Prostate gland (tissue), 2 donors: ENCODE data around the gene DNAJB8. TPM values are rescaled to one million over a fixed set of nuclear protein-coding genes. Genes with fewer than 3 reads are reported as not detected.

Source experiments
- DNase-seq: peaks from one replicate; pipeline ENCODE4 v3.0.0-alpha.2; 2019; ENCODE audit warnings: low spot score
- H3K27ac ChIP-seq, 2 donors: fragments of 200-600 bp; sonication (generic); 2 replicates each; pipeline ENCODE4 v1.5.1; 2017 to 2019
- H3K27me3 ChIP-seq: fragments of 200-600 bp; sonication (generic); replicated peaks from 2 replicates; pipeline ENCODE4 v1.5.1; 2019; ENCODE audit not compliant: insufficient read depth
- H3K36me3 ChIP-seq, 2 donors: fragments of 200-600 bp; sonication (generic); 1 replicate in 1 of 2; 2 replicates in 1 of 2; pipeline versions ENCODE4 v1.5.1 to v1.8.1; 2017 to 2019
- H3K4me1 ChIP-seq: fragments of 200-600 bp; sonication (generic); replicated peaks from 2 replicates; pipeline ENCODE4 v1.5.1; 2019
- H3K4me3 ChIP-seq, 2 donors: fragments of 200-600 bp; sonication (generic); 2 replicates each; pipeline ENCODE4 v1.5.1; 2017 to 2019
- H3K9me3 ChIP-seq: fragments of 200-600 bp; sonication (generic); 2 replicates; pipeline ENCODE4 v1.5.1; 2017
- CTCF ChIP-seq, 4 experiments: fragments of 200-600 bp in 2 of 4; fragments of 450-650 bp in 2 of 4; sonication (generic) in 2 of 4; IDR thresholded peaks; 1 replicate in 3 of 4; 2 replicates in 1 of 4; pipeline ENCODE4 v1.5.1; 2016 to 2019; ENCODE audit warnings: antibody characterized with exemption in 4 of 4, mild to moderate bottlenecking in 2 of 4, moderate library complexity in 2 of 4
- POLR2A ChIP-seq: fragments of 450-650 bp; IDR thresholded peaks from one replicate; pipeline ENCODE4 v1.6.1; 2016; ENCODE audit warnings: antibody characterized with exemption, mild to moderate bottlenecking
- POLR2AphosphoS5 ChIP-seq: sonication (generic); formaldehyde crosslinking; IDR thresholded peaks from one replicate; pipeline ENCODE4 v1.6.1; 2017; ENCODE audit warnings: antibody characterized with exemption
- WGBS: methylation state at CpG from one replicate; pipeline ENCODE4 v1.1.5; 2018; 5-methylcytosine and 5-hydroxymethylcytosine counted together
- intact Hi-C: fragments of 100-400 bp; cut with DNase I; formaldehyde crosslinking; loops from one replicate; pipeline ENCODE4 v1.14.2; 2022
- total RNA-seq, 2 donors: library from RNA; depleted of rRNA; stranded (reverse); fragments of >200 nt; gene quantifications; one replicate each; pipeline ENCODE4 v1.1.0, GENCODE V29; 2016

Gene DNAJB8
- total RNA-seq, 2 donors from 2014 or later: 3.2 TPM; not detected in 1

- H3K27ac ChIP-seq: peak overlapping the region; percentile 99
These were observed 25.4 kb upstream of the DNAJB8 start for GRCh38 chr3:128491941-128492670.

GRCh38 chr3:128491691-128491940 lies 24.9 kb upstream of the DNAJB8 start:
- no peaks in the 10 kb centered on the region for H3K27me3 ChIP-seq
- 2% methylated on average over 19 of the region's 19 CpGs for WGBS
- no peak for DNase-seq
- no peaks in the 10 kb centered on the region for H3K36me3 ChIP-seq
- intact Hi-C loops: loop anchor here (2.0 kb wide), 1 partner anchor 313 kb away; no protein-coding TSS in a partner anchor
- no peaks in the 10 kb centered on the region for H3K9me3 ChIP-seq
- no peaks in the 10 kb centered on the region for H3K4me1 ChIP-seq
- peak overlapping the region; percentile 85 to 93 for H3K4me3 ChIP-seq
- TF ChIP-seq POLR2A: no peak
- TF ChIP-seq CTCF (IDR thresholded peaks at IDR 0.05): no peak
- TF ChIP-seq POLR2AphosphoS5: no peak
- peak overlapping the region; percentile 99 for H3K27ac ChIP-seq

More at GRCh38 chr3:128491941-128492670, 25.4 kb upstream of the DNAJB8 start:
- DNase-seq: no peak
- H3K4me3 ChIP-seq: peak overlapping the region; percentile 85 to 93
- no peak for TF ChIP-seq POLR2AphosphoS5
- no peak for TF ChIP-seq POLR2A
- no peak for TF ChIP-seq CTCF (IDR thresholded peaks at IDR 0.05)
- intact Hi-C loops: loop anchor here (2.0 kb wide), 1 partner anchor 313 kb away; no protein-coding TSS in a partner anchor
- no peaks in the 10 kb centered on the region for H3K36me3 ChIP-seq
- WGBS: 2% methylated on average over 68 of the region's 70 CpGs
- no peaks in the 10 kb centered on the region for H3K4me1 ChIP-seq
- H3K9me3 ChIP-seq: no peaks in the 10 kb centered on the region
- no peaks in the 10 kb centered on the region for H3K27me3 ChIP-seq

GRCh38 chr3:128490915-128491690 lies 24.4 kb upstream of the DNAJB8 start:
- Histone ChIP-seq H3K27me3 (no peaks in the 10 kb centered on the region), H3K36me3 (no peaks in the 10 kb centered on the region), H3K27ac (peak overlapping the region; percentile 99), H3K4me1 (no peaks in the 10 kb centered on the region), H3K9me3 (no peaks in the 10 kb centered on the region), H3K4me3 (peak overlapping the region; percentile 85 to 93)
- TF ChIP-seq POLR2A: peak; percentile 6
- no peak for TF ChIP-seq CTCF (IDR thresholded peaks at IDR 0.05)
- TF ChIP-seq POLR2AphosphoS5: no peak
- DNase-seq: no peak
- 5% methylated on average over 23 of the region's 23 CpGs for WGBS
- intact Hi-C loops: loop anchor here (2.0 kb wide), 1 partner anchor 312 kb away; no protein-coding TSS in a partner anchor

GRCh38 chr3:128490650-128490914 lies 23.9 kb upstream of the DNAJB8 start:
- H3K27ac ChIP-seq: peak overlapping the region; percentile 99

More at GRCh38 chr3:128490650-128490914, 23.9 kb upstream of the DNAJB8 start:
- peak overlapping the region; percentile 85 to 93 for H3K4me3 ChIP-seq
- H3K9me3 ChIP-seq: no peaks in the 10 kb centered on the region
- no peaks in the 10 kb centered on the region for H3K4me1 ChIP-seq
- no peaks in the 10 kb centered on the region for H3K36me3 ChIP-seq
- no peak for TF ChIP-seq CTCF (IDR thresholded peaks at IDR 0.05)
- TF ChIP-seq POLR2AphosphoS5: no peak
- no peak for TF ChIP-seq POLR2A
- WGBS: 11% methylated on average over 10 of the region's 10 CpGs
- DNase-seq: no peak
- H3K27me3 ChIP-seq: no peaks in the 10 kb centered on the region
- intact Hi-C loops: loop anchor here (2.0 kb wide), 1 partner anchor 312 kb away; no protein-coding TSS in a partner anchor
